ENCODE results near the gene EIF4A3.
"Not testable (repeated sequence)": the region's sequence is repeated elsewhere in the genome, so short reads cannot be mapped to it uniquely, and the experiment has no call there.

GRCh38 chr17:80155600-80155999 lies 8.7 kb upstream of the EIF4A3 start:
- TF ChIP-seq POLR2A (IDR thresholded peaks at IDR 0.05; ENCODE audit: low read depth, low read length); POLR2AphosphoS5 (IDR thresholded peaks at IDR 0.05; ENCODE audit: low read depth, low read length); SPI1 (IDR thresholded peaks at IDR 0.05; ENCODE audit: low read depth, low read length); TAF1 (IDR thresholded peaks at IDR 0.05; ENCODE audit: low read depth, low read length); PAX5 (IDR thresholded peaks at IDR 0.05; ENCODE audit: insufficient read depth, low read length, severe bottlenecking): not testable (repeated sequence)
